IPS DF 4.7 (cell line): ENCODE data around the gene ZNF80.
"Not testable (repeated sequence)": the region's sequence is repeated elsewhere in the genome, so short reads cannot be mapped to it uniquely, and the experiment has no call there.

Experiments
- DNase-seq: peaks from one replicate; pipeline ENCODE4 v3.0.0-alpha.2; 2013; ENCODE audit warnings: low spot score; ENCODE audit errors: extremely low read depth

Gene ZNF80

DNA sequence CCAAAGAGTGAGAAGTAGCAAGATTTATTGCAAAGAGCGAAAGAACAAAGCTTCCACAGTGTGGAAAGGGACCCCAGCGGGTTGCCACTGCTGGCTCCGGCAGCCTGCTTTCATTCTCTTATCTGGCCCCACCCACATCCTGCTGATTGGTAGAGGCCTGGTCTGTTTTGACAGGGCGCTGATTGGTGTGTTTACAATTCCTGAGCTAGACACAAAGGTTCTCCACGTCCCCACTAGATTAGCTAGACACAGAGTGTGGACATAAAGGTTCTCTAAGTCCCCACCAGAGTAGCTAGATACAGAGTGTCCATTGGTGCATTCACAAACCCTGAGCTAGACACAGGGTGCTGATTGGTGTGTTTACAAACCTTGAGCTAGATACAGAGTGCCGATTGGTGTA is at the start of gene ZNF80:
ZNF80 (minus strand) TSS at position 101 of the 400 bp plus-strand sequence. CDS start 504 bp downstream, outside the sequence.
- not testable (repeated sequence) for DNase-seq

DNA sequence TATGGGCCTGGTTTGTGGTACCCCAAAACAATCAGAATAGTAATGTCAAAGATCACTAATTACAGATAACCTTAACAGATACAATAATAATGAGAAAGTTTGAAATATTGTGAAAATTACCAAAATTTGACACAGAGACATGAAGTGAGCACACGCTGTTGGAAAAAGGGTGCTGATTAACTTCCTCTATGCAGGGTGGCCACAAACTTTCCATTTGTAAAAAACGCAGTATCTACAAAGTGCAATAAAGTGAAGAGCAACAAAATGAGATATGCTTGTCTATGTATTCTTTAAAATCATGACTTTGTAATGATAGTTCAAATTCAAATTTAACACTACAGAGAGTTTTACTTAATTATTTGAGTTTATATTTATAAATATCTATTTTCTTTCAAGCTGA is 48.9 kb upstream of the ZNF80 start:
- DNase-seq: no peak

DNA sequence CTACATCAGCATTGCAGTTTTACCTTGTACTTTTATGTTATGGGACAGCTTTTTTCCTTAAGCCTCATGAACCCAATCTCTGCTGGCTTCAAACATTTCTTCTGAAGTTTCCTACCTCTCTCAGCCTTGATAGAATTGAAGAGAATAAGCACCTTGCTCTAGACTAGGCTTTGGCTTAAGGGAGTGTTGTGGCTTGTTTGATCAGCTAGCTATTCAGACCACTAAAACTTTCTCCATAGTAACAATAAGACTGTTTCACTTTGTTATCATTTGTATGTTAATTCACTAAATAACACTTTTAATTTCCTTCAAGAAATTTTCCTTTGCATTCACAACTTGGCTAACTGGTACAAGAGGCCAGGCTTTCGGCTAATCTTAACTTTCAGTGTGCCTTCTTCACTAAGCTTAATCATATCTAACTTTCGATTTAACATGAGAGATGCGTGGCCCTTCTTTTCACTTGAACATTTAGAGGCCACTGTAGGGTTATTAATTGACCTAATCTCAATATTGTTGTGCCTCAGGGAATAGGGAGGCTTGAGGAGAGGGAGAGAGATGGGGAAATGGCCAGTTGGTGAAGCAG is 48.4 kb upstream of the ZNF80 start:
- no peak for DNase-seq

DNA sequence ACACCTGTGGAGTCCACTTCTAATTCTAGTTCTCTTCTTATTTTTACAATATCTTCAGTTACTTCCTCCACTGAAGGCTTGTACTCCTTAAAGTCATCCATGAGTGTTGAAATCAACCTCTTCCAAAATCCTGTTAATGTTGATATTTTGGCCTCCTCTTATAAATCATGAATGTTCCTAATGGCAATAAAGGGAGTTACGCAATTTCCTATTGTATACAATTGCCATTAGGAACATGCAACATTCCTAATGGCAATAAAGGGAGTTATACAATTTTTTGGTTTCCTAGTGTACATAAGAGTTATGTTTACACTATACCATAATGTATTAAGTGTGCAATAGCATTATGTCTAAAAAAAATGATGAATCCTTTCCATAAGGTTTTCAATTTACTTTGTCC is 47.3 kb upstream of the ZNF80 start:
- no peak for DNase-seq

DNA sequence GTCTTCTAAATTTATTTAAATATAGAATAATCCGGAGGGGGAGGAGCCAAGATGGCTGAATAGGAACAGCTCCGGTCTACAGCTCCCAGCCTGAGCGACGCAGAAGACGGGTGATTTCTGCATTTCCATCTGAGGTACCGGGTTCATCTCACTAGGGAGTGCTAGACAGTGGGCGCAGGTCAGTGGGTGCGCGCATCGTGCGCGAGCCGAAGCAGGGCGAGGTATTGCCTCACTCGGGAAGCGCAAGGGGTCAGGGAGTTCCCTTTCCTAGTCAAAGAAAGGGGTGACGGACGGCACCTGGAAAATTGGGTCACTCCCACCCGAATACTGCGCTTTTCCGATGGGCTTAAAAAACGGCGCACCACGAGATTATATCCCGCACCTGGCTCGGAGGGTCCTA is 39.5 kb upstream of the ZNF80 start:
- DNase-seq: not testable (repeated sequence)

DNA sequence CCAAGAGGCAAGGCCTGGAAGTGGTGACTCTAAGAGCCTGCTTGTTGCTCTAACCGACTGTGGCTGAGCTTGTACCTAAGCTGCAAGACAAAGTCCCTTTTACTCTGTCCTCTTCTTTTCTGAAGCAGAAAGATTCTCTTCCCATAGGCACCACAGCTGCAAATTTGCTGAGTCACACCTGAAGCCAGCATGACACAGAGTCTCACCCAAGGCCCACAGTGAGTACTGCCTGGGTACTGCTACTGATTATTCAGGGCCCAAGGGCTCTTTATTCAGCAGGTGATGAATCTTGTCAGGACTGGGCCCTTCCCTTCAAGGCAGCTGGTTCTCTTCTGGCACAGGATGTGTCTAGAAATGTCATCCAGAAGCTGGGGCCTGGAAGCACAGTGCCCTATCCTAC is 37.6 kb upstream of the ZNF80 start:
- no peak for DNase-seq

DNA sequence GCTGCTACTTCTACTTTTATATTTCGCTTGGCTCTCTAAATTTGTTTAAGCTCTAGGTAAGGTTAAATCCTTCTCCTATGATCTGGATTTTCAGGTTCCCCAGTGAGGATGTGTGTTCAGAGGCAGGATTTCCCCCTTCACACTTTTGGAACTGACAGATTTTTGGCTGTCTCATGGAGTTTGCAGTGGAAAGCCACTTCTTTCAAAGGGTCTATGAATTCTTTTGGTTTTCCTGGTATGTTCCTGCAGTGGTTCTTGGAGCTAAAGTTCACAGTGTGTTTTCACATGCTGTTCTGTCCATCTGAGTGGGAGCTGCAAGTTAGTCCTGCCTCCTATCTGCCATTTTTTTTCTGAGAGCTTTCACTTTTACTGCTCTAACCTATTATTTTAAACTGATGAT is 34.9 kb upstream of the ZNF80 start:
- no peak for DNase-seq

DNA sequence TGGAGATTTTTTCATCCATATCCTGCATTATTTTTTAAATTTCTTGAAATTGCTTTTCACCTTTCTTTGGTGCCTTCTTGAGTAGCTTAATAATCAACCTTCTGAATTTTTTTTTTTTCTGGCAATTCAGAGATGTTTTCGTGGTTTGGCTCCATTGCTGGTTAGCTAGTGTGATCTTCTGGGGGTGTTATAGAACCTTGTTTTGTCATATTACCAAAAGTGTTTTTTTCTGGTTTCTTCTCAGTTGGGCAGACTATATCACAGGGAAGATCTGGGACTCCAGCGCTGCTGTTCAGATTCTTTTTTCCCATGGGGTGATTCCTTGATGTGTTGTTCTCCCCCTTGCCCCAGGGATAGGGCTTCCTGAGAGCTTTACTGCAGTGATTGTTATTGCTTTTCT is 32.6 kb upstream of the ZNF80 start:
- DNase-seq: no peak

DNA sequence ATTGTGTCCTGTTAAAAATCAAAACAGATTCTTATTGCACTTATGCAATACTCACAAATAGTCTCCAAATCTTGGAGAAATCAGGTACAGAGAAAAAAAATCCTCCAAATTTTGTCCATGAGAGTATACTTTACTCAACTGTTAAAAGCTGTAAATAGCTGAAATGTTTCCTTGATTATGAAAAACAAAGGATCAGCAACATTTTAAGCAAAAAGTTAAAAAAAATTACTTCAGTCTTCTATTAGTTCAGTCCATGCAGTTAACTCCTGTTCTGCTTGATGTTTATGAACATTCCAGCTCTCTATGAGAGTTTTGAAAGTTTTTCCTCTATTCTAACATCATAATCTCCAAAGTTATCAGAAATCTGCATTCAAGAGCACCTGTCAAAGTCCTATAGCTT is 22.8 kb upstream of the ZNF80 start:
- no peak for DNase-seq

DNA sequence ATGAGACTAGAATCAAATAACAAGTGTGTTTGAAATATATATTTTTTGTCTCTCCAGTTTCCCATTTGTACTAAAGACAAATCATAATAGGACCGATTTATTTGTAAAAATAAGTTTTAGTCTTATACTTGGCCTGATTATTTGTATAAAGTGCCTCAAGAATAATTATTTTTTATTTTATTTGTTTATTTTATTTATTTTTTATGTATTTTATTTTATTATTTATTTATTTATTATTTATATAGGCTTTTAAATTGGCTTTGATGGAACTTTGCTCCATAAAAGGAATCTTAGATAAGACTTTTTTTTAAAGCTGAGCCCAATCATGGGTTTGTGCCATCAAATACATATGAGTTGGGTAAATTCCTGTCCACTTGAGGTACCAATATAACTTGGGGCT is 22.2 kb upstream of the ZNF80 start:
- DNase-seq: no peak

DNA sequence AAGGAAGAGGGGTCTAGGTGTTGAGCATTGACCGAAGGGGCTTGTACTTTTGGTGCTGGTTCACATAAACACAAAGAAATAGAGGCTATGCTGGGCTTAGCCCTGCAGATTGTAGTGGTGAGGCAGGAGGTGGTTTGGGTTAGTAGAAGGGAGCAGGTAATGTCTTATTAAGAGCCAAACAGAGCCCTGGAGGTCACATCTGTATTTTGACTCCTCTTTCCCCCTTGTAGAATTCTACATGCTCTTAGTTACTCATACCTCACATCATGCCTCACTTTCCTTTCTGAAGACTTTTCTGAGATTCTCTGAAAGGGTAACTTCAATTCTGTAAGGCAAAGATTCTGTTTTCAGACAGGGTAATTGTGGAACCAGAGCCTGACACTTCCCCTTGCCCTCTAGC is 16.1 kb upstream of the ZNF80 start:
- DNase-seq: no peak

DNA sequence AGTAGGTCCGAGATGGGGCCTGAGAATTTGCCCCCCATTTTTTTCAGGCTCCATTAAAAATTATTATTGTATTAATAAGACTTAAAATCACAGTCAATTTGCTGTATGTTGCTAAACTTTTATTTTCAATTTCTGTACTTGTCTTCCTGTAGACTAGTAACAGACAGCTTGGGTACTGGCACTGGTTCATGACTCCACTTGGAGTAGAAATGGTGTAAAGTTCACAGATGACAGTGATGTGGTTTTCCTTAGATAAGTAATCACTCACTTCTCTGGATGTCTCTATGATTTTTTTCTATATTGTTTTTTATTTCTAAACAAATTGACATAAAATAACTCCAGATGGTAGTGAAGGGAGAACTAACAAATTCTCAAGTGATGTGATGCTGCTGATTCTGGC is 15.6 kb upstream of the ZNF80 start:
- no peak for DNase-seq

DNA sequence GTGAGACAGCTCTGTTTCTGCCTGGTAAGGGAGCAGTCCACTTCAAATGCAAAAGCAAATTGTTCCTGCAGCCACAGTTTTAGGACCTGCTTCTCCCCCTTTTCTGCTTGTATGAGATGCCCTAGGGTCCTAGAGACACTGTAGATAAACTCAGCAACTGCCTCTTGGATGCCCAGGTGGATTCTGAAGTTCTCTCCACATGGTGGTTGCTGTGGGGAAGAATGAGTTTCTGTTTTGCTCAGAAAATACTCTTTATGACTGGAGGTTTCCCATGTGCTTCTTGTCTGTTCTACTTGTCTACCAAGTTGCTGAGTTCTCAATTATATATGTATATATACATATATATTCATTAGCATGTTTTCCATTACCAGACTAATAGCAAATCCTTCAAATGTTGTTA is 5.6 kb upstream of the ZNF80 start:
- DNase-seq: no peak

DNA sequence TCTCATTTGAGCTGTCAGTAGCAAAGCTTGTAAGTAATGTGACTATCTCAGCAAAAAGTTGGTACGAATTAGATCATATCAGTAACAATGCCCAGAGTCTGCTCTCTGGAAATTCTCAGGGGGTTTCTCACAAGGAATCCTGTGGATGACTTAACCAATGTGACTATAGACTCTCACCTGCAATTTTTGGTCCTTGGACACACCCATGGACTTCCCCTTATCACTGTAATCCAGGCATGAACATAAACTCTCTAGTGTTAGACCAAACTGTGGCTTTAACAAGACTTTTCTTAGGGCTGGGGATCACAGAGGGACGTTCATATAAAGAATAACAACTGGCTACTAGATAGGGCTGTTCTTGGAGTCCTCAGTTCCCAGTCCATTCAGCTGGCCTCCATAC is 3.9 kb upstream of the ZNF80 start:
- DNase-seq: no peak

DNA sequence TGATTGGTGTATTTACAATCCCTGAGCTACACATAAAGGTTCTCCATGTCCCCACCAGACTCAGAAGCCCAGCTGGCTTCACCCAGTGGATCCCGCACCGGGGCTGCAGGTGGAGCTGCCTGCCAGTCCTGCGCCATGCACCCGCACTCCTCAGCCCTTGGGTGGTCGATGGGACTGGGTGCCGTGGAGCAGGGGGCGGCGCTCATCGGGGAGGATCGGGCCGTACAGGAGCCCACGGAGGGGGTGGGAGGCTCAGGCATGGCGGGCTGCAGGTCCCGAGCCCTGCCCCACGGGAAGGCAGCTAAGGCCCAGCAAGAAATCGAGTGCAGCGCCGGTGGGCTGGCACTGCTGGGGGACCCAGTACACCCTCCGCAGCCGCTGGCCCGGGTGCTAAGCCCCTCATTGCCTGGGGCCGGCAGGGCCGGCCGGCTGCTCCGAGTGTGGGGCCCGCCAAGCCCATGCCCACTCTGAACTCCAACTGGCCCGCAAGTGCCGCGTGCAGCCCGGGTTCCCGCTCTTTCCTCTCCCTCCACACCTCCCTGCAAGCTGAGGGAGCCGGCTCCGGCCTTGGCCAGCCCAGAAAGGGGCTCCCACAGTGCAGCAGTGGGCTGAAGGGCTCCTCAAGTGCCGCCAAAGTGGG is 888 bp upstream of the ZNF80 start:
- DNase-seq: not testable (repeated sequence)

DNA sequence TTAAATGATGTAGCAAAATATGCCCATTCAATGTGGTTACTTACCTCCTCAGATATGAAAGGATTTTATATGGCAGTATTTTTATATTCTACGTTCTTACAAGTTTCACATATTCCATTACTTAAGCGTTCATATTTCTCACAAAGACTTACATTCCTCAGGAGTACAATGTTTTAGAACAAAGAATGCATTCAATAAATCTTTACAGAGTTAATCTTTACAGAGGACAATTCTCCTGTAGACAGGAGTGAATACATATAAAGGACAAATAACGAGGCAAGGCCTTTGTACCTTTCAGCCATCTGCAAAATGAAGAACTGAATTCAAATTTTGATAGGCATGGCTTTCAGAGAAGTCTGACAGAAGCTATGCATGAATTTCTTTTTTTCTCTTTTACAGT is 1.9 kb downstream of the ZNF80 start:
- DNase-seq: no peak

DNA sequence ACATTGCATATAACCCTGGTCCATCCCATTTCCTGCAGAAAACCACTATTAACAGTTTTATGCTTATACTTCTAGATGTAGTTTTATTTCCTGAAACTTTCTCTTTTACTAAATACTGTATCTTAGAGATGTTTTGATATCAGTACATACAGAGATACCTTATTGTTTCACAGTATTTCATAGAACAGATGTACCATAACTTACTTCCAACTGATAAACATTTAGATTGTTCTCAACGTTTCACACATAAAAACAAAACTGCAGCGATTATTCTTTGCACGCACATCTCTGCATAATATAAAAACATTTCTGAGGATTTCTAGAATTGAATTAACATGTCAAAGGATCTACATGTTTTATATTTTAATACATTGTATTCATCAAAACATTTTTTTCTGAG is 2.6 kb downstream of the ZNF80 start:
- DNase-seq: no peak

DNA sequence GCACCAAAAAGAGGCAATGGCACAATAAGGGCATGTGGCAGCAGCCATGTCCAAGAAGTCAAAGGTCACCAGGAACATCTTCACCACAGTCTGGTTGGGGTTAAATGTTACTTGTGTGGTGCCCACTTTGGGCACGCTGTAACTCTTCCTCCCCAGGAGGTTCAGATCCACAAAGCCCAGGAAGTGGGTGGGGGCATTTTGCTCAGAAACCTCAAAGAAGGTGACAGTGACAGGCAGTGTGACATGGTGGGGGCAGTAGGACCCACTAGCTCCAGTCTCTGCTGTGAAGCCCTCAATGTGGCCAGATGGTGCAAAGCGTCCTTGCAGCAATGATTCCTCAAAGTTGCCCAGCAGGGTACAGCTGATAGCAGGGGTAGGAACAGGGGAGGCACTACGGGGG is 5.8 kb downstream of the ZNF80 start:
- DNase-seq: no peak

DNA sequence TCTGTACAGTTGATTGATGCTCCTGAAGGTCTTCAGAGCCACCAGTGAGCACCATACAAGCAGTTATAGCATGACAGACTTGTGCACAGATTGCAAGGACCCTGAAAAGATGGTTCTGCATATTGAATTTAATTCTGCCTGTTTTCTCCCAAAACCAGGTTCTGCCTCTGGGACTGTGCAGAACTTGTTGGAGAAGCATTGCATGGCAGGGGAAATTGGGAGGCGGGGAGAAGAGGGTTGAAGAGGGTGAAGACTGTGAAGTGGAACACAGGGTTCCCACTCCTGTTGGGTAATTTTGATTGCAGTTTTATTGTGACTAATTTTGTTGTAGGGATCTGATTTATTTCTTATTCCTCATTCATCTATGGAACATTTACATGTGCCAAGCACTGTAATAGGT is 10.3 kb downstream of the ZNF80 start:
- DNase-seq: no peak

DNA sequence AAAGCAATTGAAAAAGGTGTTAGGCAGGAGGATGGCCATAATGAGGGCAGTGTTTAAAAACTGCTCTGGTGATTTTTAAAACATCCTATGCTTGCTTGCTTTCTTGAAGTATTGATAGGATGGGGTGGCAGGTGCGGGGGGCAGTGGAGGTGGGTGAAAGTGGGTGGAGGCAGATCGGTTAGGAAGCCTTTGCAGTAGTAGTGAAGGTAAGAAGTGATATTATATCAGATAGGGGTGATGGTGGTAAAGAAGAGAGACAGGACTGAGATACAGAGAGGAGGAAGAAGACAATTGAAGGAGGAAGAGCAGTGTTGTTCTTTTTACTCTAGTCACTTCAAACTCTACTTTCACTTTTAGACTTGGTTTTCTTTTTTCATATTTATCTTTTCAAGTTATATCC is 11.1 kb downstream of the ZNF80 start:
- no peak for DNase-seq

DNA sequence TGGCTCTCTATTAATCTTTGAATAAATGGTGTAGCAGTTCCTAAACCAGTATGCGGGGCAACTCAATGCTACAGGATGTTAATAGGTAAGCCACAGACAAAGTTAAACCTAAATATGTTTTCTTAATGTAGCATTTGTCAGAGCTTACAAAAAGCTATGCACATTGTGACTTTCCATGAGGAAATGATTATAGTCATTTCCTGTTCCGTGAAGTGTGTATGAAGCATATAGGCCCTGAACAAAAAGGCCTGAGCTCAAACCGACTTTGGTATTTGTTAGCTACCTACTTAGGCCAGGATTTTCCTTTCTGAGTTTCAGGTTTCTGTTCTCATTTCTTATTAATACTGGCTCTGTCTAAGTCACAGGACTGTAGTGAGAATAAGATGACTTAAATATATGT is 14.2 kb downstream of the ZNF80 start:
- DNase-seq: no peak

DNA sequence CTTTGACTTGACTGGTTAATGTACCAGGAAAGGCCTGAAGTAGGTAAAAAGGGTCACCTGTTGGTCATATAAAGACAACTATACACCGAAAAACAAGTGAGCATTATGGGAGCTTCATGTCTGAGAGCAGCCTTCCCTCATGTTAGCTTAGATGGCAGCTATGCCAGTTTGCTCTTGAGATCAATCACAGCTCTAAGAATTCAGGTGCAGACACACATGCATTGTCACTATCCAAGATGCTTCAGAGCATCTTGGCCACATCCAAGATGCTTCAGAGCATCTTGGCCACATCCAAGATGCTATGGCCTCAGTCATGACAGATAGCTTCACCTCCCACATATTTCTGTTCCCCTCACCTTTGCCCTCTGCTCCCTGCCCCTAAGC is 15.5 kb downstream of the ZNF80 start:
- DNase-seq: no peak

DNA sequence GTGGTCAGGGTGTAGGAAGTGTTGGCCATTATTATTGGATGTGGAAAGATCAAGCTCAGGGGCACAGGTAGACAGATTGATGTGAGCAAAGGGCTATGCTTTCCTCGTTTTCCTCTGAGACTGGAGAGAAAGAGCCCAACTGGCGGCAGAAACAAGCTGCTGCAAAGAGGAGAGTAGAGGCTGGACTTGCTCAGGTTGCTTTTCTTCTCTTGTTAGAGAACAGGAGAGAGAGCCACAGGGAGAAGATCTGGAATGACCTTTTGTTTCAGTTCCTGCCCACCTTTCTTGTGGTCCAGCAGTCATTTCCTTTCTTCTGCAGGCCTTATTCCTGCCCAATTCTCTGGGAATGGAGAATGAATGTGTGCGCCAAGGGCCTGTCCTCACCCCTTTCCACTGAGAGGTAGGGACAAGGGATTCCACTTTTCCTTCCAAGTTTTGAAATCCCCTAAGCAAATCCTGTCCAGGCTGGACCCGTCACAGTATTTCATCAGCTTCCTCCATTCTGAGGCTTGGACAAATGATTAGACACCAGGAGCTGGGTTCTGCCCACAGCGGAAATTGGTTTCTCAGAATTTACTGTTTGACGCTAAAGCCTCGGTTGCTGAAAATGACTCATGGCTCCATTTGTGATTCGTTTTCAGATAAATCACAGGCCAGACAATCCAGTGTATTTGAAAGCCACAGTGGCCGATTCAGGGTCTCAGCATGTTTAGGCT is 16.1 kb downstream of the ZNF80 start:
- no peak for DNase-seq
